Midbrain (tissue), 1 donor: ENCODE measurements around the gene LRMDA.

Source experiments
- DNase-seq: peaks from one replicate; lab custom pipeline; 2025; lab: John Stamatoyannopoulos, UW

Gene LRMDA

GRCh38 chr10:75476985-75477384, 45.6 kb downstream of the LRMDA start:
- no peak for DNase-seq

DNA sequence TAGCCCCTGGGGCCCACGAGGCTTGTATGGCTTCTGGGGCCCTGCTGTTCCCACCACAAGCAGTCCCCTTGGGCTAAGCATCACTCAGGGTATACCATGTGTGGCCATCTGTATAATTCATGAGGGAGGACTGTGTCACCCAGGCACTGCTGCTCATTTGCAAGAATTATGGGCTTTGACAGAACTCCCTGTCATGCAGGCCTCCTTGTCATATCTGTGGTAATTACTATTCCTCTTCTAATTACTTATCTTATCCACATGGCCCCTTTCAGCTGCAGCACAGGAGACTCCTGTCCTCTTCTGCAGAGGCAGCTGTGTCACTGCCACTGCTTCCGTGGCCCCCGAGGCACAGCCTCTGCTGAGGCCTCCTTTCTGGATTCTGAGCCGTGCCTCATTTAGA, 46.3 kb downstream of the LRMDA start:
- no peak for DNase-seq

- DNase-seq: no peak
Measured at GRCh38 chr10:75480374-75480773, 49.0 kb downstream of the LRMDA start.

DNA sequence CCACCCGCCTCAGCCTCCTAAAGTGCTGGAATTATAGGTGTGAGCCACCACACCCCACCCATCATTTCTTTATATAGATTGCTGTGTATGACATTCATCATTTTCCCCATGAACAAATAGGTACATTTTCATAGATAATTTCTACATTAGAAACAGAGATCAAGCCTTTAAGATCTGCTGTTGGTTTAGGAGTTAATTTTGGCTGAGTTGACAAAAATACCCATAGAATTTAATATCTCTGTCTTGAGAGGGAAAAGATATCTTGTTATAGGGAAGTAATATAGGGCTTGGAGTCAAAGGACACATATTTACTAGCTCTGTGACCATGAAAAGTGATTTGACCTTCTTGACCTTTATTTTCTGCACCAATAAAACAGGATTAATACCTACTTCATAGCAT, 51.8 kb downstream of the LRMDA start:
- DNase-seq: no peak

DNA sequence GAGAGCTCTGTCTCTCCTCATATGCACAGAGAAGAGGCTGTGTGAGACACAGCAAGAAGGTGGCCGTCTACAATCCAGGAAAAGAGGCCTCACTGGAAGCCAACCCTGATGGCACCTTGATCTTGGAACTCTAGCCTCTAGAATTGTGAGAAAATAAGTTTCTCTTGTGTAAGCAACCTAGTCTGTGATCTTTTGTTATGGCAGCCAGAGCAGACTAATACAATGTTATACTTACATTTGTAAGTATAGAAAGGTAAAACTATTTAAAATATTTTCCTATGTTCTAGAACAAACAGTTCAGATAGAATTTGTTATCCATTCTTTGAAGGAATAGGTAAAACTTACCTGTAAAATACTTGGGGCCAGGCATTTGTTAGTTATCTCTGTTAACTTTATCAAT, 53.3 kb downstream of the LRMDA start:
- no peak for DNase-seq

- DNase-seq: no peak
Measured at GRCh38 chr10:75486591-75486990, 55.2 kb downstream of the LRMDA start.

GRCh38 chr10:75487087-75487754, 55.8 kb downstream of the LRMDA start:
- no peak for DNase-seq

- DNase-seq: no peak
Measured at GRCh38 chr10:75487755-75488125, 56.3 kb downstream of the LRMDA start.

GRCh38 chr10:75492173-75492925, 60.9 kb downstream of the LRMDA start:
- no peak for DNase-seq

DNA sequence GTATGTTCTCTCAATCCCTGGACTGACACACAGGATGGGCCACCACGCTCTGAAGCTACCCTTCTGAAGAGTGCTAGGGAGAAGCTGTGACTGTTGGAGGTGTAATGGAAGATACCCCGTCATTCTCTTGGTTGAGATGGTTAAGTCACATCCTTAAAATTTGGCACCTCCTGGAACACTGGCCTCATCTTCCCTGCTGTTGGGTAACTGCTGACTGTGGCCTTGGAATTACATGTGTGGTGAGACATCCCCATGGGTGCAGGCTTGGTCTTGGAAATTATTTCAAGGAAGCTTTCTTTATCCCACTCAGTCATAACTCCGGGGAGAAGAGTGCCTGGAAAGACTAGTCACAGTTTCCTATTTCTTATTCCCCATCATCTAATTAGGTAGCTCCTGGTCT, 62.0 kb downstream of the LRMDA start:
- DNase-seq: no peak

DNA sequence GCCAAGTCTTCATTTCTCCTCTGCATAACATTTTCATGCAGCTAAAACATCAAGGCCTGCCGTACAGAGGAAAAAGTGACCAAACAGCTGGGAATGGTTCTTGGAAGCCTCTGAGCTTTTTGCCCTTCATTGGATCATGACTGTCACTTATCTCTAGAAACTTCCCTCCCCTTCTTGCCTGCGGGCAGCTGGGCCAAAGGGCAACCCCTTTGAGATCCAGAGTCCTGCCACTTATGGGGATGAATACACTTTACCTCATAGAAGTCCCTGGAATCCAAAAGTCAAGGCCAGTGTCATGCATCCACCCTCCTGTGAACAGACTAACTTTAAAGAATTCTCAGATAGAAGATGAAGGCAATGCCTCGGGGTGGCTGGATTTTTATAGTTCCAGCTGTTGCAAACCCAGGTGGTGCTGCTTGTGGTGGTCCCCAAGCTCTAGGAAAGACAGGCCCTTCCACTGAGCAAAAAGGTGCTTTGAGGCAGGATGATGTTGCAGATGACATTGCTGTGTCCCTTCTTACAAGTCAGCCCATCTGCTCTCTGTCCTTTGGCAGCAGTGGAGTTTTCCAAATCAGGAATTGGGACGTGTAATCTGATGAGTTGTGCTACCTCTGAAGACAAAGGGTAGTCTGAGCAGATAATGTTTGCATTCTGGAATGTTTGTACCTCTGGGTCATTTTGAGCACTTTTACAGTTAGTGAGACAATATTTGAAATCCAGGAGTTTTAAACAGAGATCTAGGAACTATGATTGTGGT, 64.2 kb downstream of the LRMDA start:
- DNase-seq: no peak

DNA sequence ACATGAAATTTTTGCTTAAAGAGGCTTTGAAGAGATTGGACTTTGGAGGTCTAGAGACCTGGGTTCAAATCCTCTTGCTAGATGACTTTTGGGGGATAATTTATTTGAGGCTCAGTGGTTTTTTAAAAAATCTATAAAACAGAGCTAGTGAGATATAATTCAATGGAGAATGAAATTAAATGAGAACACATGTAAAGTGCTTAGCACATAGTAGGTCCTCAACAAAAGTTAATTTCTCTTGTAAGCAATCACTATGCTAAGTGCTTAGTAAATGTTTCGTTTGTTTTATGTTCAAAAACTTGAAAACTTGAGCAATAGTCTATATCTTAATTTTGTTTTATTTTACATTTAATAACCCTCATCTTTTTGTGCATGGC, 64.8 kb downstream of the LRMDA start:
- no peak for DNase-seq

GRCh38 chr10:75497997-75498883, 66.8 kb downstream of the LRMDA start:
- no peak for DNase-seq

DNA sequence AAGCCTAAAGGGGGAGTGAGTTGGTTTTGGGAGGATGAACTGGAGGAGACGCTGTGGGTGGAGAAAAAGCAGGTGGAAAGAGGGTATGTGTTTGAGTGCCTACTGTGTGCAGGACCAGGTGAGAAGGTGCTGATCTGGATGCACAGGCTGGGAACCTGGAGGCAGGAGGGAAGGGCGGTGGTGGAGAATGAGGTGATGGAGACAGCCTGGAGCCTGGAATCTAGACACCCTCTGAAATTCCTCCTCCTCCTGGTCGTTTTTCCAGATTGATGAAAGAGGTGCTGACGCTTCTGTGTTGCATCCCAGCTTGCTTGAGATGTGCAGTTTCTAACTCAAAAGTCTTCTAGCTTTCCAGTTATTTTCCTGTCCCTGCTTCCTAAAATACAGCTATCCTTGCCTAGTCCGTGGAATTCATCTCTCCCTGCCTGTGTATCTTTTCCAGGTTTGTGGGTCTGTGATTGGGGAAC, 67.5 kb downstream of the LRMDA start:
- no peak for DNase-seq

GRCh38 chr10:75499556-75500160, 68.2 kb downstream of the LRMDA start:
- no peak for DNase-seq

DNA sequence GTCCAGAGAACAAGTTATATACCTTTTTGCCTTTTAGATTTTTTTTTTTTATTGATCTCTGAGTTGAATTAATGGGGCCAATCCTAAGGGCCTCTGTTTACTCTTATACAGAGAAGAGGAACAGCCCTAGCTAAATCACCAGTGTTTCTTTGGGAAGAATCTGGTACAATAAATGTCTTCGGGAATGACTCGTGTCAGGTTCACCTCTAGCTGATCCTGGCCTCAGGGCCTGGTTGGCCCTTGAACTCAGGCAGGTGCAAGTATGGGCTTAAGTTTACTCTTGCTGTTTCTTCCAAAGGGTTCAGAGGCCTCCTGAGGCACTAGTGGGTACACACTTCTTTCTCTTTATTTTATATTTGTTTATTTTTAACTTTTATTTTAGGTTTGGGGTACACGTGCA, 71.0 kb downstream of the LRMDA start:
- no peak for DNase-seq

GRCh38 chr10:75502838-75503237, 71.4 kb downstream of the LRMDA start:
- DNase-seq: no peak

GRCh38 chr10:75505293-75505692, 73.9 kb downstream of the LRMDA start:
- DNase-seq: no peak

- DNase-seq: no peak
Measured at GRCh38 chr10:75505840-75506506, 74.5 kb downstream of the LRMDA start.

- DNase-seq: no peak
Measured at GRCh38 chr10:75506930-75507329, 75.5 kb downstream of the LRMDA start.

GRCh38 chr10:75507469-75507868, 76.0 kb downstream of the LRMDA start:
- no peak for DNase-seq
